Trophoblast cell (in vitro differentiated cells and primary cell): ENCODE data around the gene SCARB2.

Experiments used
- DNase-seq, 2 donors: peaks; one replicate each; pipeline ENCODE4 v3.0.0-alpha.2; 2016
- H2AFZ ChIP-seq: 2 replicates; pipeline ENCODE4 v1.6.1; 2013; ENCODE audit warnings: low read length, moderate library complexity, mild to moderate bottlenecking; ENCODE audit not compliant: insufficient read depth, poor library complexity
- H2AK5ac ChIP-seq: 2 replicates; pipeline ENCODE4 v1.6.1; 2013; ENCODE audit warnings: mild to moderate bottlenecking, low read length
- H2BK120ac ChIP-seq: 2 replicates; pipeline ENCODE4 v1.6.1; 2013; ENCODE audit warnings: low read length, mild to moderate bottlenecking, moderate library complexity; ENCODE audit not compliant: insufficient read depth, poor library complexity
- H2BK12ac ChIP-seq: 2 replicates; pipeline ENCODE4 v1.6.1; 2013; ENCODE audit warnings: mild to moderate bottlenecking, low read length, moderate library complexity
- H2BK5ac ChIP-seq: 2 replicates; pipeline ENCODE4 v1.6.1; 2013; ENCODE audit warnings: low read length, low read depth, moderate library complexity, mild to moderate bottlenecking; ENCODE audit not compliant: poor library complexity
- H3K14ac ChIP-seq: 2 replicates; pipeline ENCODE4 v1.6.1; 2013; ENCODE audit warnings: mild to moderate bottlenecking, low read length
- H3K18ac ChIP-seq: 2 replicates; pipeline ENCODE4 v1.6.1; 2013; ENCODE audit warnings: mild to moderate bottlenecking, low read length
- H3K23ac ChIP-seq: 2 replicates; pipeline ENCODE4 v1.6.1; 2013; ENCODE audit warnings: low read length
- H3K27ac ChIP-seq: 2 replicates; pipeline ENCODE4 v1.5.1; 2013; ENCODE audit warnings: low read depth, mild to moderate bottlenecking, inconsistent platforms, low read length, moderate library complexity
- H3K27me3 ChIP-seq: 2 replicates; pipeline ENCODE4 v1.6.1; 2013; ENCODE audit warnings: inconsistent platforms, mild to moderate bottlenecking, low read length, moderate library complexity; ENCODE audit not compliant: insufficient read depth
- H3K36me3 ChIP-seq, 2 experiments: 1 replicate in 1 of 2; 2 replicates in 1 of 2; pipeline ENCODE4 v1.6.1; 2013; ENCODE audit warnings: low read length in 2 of 2, mild to moderate bottlenecking in 2 of 2, moderate library complexity in 1 of 2; ENCODE audit not compliant: insufficient read depth in 2 of 2, control insufficient read depth in 1 of 2
- H3K4ac ChIP-seq: 2 replicates; pipeline ENCODE4 v1.6.1; 2013; ENCODE audit warnings: low read depth, mild to moderate bottlenecking, low read length, moderate library complexity
- H3K4me1 ChIP-seq, 2 experiments: 1 replicate in 1 of 2; 2 replicates in 1 of 2; pipeline ENCODE4 v1.6.1; 2013; ENCODE audit warnings: low read length in 2 of 2, mild to moderate bottlenecking in 2 of 2, moderate library complexity in 1 of 2; ENCODE audit not compliant: insufficient read depth in 2 of 2, control insufficient read depth in 1 of 2
- H3K4me2 ChIP-seq: 2 replicates; pipeline ENCODE4 v1.6.1; 2013; ENCODE audit warnings: inconsistent platforms, mild to moderate bottlenecking, low read length, moderate library complexity
- H3K4me3 ChIP-seq: 2 replicates; pipeline ENCODE4 v1.5.1; 2013; ENCODE audit warnings: mild to moderate bottlenecking, low read depth, low read length, inconsistent platforms
- H3K79me1 ChIP-seq: one replicate; pipeline ENCODE4 v1.6.1; 2013; ENCODE audit warnings: low read length
- H3K79me2 ChIP-seq: 2 replicates; pipeline ENCODE4 v1.6.1; 2013; ENCODE audit warnings: low read length, mild to moderate bottlenecking; ENCODE audit not compliant: control insufficient read depth, insufficient read depth, poor library complexity
- H3K9ac ChIP-seq: 2 replicates; pipeline ENCODE4 v1.6.1; 2013; ENCODE audit warnings: mild to moderate bottlenecking, low read length
- H3K9me3 ChIP-seq: 2 replicates; pipeline ENCODE4 v1.6.1; 2013; ENCODE audit warnings: low read depth, mild to moderate bottlenecking, control low read depth, inconsistent platforms, low read length; ENCODE audit not compliant: insufficient read depth
- H4K12ac ChIP-seq: 2 replicates; pipeline ENCODE4 v1.6.1; 2013; ENCODE audit warnings: low read depth, mild to moderate bottlenecking, low read length, moderate library complexity
- H4K8ac ChIP-seq: 2 replicates; pipeline ENCODE4 v1.6.1; 2013; ENCODE audit warnings: low read depth, mild to moderate bottlenecking, low read length, moderate library complexity
- H4K91ac ChIP-seq: one replicate; pipeline ENCODE4 v1.6.1; 2013; ENCODE audit warnings: low read depth, mild to moderate bottlenecking, low read length, moderate library complexity
- WGBS: extraction: QIAGEN DNeasy Blood & Tissue Kit; methylation state at CpG from one replicate; pipeline ENCODE4 v1.1.7; 2013; ENCODE audit warnings: missing lambda C conversion rate; ENCODE audit not compliant: insufficient read length, insufficient coverage; ENCODE audit errors: extremely low coverage; 5-methylcytosine and 5-hydroxymethylcytosine counted together

Gene SCARB2

GRCh38 chr4:76197031-76197743 is 16.4 kb downstream of the SCARB2 start:
- H2BK5ac ChIP-seq: no peak overlapping the region
- no peak overlapping the region for H2BK120ac ChIP-seq
- no CpG with 5 or more reads among the region's 10 CpGs for WGBS
- no peak overlapping the region for H3K27ac ChIP-seq
- H3K79me2 ChIP-seq: no peaks in the 10 kb centered on the region
- H4K12ac ChIP-seq: no peak overlapping the region
- H4K8ac ChIP-seq: no peak overlapping the region
- DNase-seq: no peak
- peaks cover 0 to 2% of the 10 kb centered on the region in 2 experiments for H3K4me1 ChIP-seq
- no peak overlapping the region for H3K4me3 ChIP-seq
- no peak overlapping the region for H3K23ac ChIP-seq
- H3K9me3 ChIP-seq: no peaks in the 10 kb centered on the region
- no peak overlapping the region for H2BK12ac ChIP-seq
- H3K4me2 ChIP-seq: no peak overlapping the region
- peaks cover 13 to 14% of the 10 kb centered on the region in 2 experiments for H3K36me3 ChIP-seq
- H3K79me1 ChIP-seq: no peaks in the 10 kb centered on the region
- no peak overlapping the region for H2AK5ac ChIP-seq
- no peak overlapping the region for H4K91ac ChIP-seq
- no peak overlapping the region for H3K4ac ChIP-seq
- no peak overlapping the region for H3K18ac ChIP-seq
- H2AFZ ChIP-seq: no peak overlapping the region
- H3K14ac ChIP-seq: no peak overlapping the region
- H3K9ac ChIP-seq: no peak overlapping the region
- H3K27me3 ChIP-seq: no peaks in the 10 kb centered on the region

GRCh38 chr4:76196376-76196775 is 17.2 kb downstream of the SCARB2 start:
- Histone ChIP-seq H3K9me3 (no peaks in the 10 kb centered on the region), H2BK5ac (no peak overlapping the region), H2BK120ac (no peak overlapping the region), H3K23ac (no peak overlapping the region), H3K4me2 (no peak overlapping the region), H3K14ac (no peak overlapping the region), H3K18ac (no peak overlapping the region), H3K9ac (no peak overlapping the region), H2BK12ac (no peak overlapping the region), H4K12ac (no peak overlapping the region), H4K91ac (no peak overlapping the region), H3K27me3 (no peaks in the 10 kb centered on the region), H2AFZ (no peak overlapping the region), H3K79me2 (no peaks in the 10 kb centered on the region), H3K79me1 (no peaks in the 10 kb centered on the region), H2AK5ac (no peak overlapping the region), H3K36me3 (peaks cover 15 to 16% of the 10 kb centered on the region in 2 experiments), H3K4ac (no peak overlapping the region), H3K4me3 (no peak overlapping the region), H3K27ac (no peak overlapping the region), H4K8ac (no peak overlapping the region), H3K4me1 (peaks cover 0 to 2% of the 10 kb centered on the region in 2 experiments)
- no peak for DNase-seq
- no CpG with 5 or more reads among the region's 2 CpGs for WGBS

- Histone ChIP-seq H4K12ac (no peak overlapping the region), H3K79me2 (no peaks in the 10 kb centered on the region), H4K8ac (no peak overlapping the region), H3K9ac (no peak overlapping the region), H3K4ac (no peak overlapping the region), H2AFZ (no peak overlapping the region), H2BK120ac (no peak overlapping the region), H3K4me2 (no peak overlapping the region), H2BK12ac (no peak overlapping the region), H2AK5ac (no peak overlapping the region), H3K23ac (no peak overlapping the region), H3K14ac (no peak overlapping the region), H3K27me3 (no peaks in the 10 kb centered on the region), H3K9me3 (peaks cover 2% of the 10 kb centered on the region), H3K27ac (no peak overlapping the region), H3K36me3 (peaks cover 16 to 18% of the 10 kb centered on the region in 2 experiments), H3K79me1 (no peaks in the 10 kb centered on the region), H2BK5ac (no peak overlapping the region), H4K91ac (no peak overlapping the region), H3K4me1 (no peaks in the 10 kb centered on the region), H3K4me3 (no peak overlapping the region), H3K18ac (no peak overlapping the region)
- no CpG with 5 or more reads among the region's 3 CpGs for WGBS
- DNase-seq: no peak
Observed at GRCh38 chr4:76195326-76195725, 18.3 kb downstream of the SCARB2 start.

GRCh38 chr4:76194325-76194724 is 19.3 kb downstream of the SCARB2 start:
- H3K14ac ChIP-seq: no peak overlapping the region
- no peak overlapping the region for H2BK120ac ChIP-seq
- H3K9ac ChIP-seq: no peak overlapping the region
- H3K4me1 ChIP-seq: no peaks in the 10 kb centered on the region
- no peak overlapping the region for H3K4me2 ChIP-seq
- no peak overlapping the region for H3K4me3 ChIP-seq
- no peaks in the 10 kb centered on the region for H3K27me3 ChIP-seq
- DNase-seq: peak; percentile 66 to 97
- H4K12ac ChIP-seq: no peak overlapping the region
- H3K18ac ChIP-seq: no peak overlapping the region
- no peak overlapping the region for H4K8ac ChIP-seq
- H4K91ac ChIP-seq: no peak overlapping the region
- H3K79me1 ChIP-seq: no peaks in the 10 kb centered on the region
- no peak overlapping the region for H3K4ac ChIP-seq
- H2AK5ac ChIP-seq: no peak overlapping the region
- no peak overlapping the region for H2AFZ ChIP-seq
- no peaks in the 10 kb centered on the region for H3K79me2 ChIP-seq
- H2BK5ac ChIP-seq: no peak overlapping the region
- no peak overlapping the region for H3K27ac ChIP-seq
- peaks cover 16 to 18% of the 10 kb centered on the region in 2 experiments for H3K36me3 ChIP-seq
- no CpG with 5 or more reads among the region's 2 CpGs for WGBS
- H2BK12ac ChIP-seq: no peak overlapping the region
- peaks cover 2% of the 10 kb centered on the region for H3K9me3 ChIP-seq
- H3K23ac ChIP-seq: no peak overlapping the region
